CD8-positive, alpha-beta memory T cell (primary cell): ENCODE results near the gene OSGIN1. TPM values are rescaled to one million over a fixed set of nuclear protein-coding genes. Genes with fewer than 3 reads are reported as not detected.

Experiments used
- CTCF ChIA-PET: fragments of 350-600 bp; sonication (Branson Sonifier 250); formaldehyde crosslinking; loops from one replicate; lab custom pipeline; 2021; ENCODE audit warnings: antibody characterized with exemption; lab: Charles Lee
- POLR2A ChIA-PET: fragments of 350-600 bp; sonication (Branson Sonifier 250); formaldehyde crosslinking; loops from one replicate; lab custom pipeline; 2021; ENCODE audit warnings: antibody characterized with exemption; lab: Charles Lee
- DNase-seq, 5 donors: peaks; one replicate each; pipeline versions ENCODE4 v3.0.0 to v3.0.0-alpha.2; 2020 to 2022; ENCODE audit warnings: mixed read lengths in 1 of 5
- H3K27ac ChIP-seq: one replicate; pipeline ENCODE4 v1.7.0; 2013; ENCODE audit warnings: low read depth, mild to moderate bottlenecking, low read length, moderate library complexity
- H3K27me3 ChIP-seq: 2 replicates; pipeline ENCODE4 v1.7.0; 2013; ENCODE audit warnings: low read length, mild to moderate bottlenecking; ENCODE audit not compliant: insufficient read depth, poor library complexity, severe bottlenecking
- H3K36me3 ChIP-seq: 2 replicates; pipeline ENCODE4 v1.7.0; 2013; ENCODE audit warnings: mild to moderate bottlenecking, low read length, moderate library complexity; ENCODE audit not compliant: insufficient read depth
- H3K4me1 ChIP-seq: 2 replicates; pipeline ENCODE4 v1.7.0; 2013; ENCODE audit warnings: mild to moderate bottlenecking, low read length, moderate library complexity; ENCODE audit not compliant: insufficient read depth
- H3K4me3 ChIP-seq: 2 replicates; pipeline ENCODE4 v1.7.0; 2013; ENCODE audit warnings: mild to moderate bottlenecking, low read length
- H3K9me3 ChIP-seq: 2 replicates; pipeline ENCODE4 v1.7.0; 2013; ENCODE audit warnings: mild to moderate bottlenecking, low read length
- H3K27ac Mint-ChIP-seq, 8 donors: one replicate each; pipeline ENCODE4 v1.8.0; 2020 to 2021; ENCODE audit warnings: mixed read lengths in 8 of 8, mild to moderate bottlenecking in 6 of 8, inconsistent platforms in 3 of 8, moderate library complexity in 3 of 8
- H3K27me3 Mint-ChIP-seq, 2 donors: one replicate each; pipeline ENCODE4 v1.8.0; 2020 to 2021; ENCODE audit warnings: mixed read lengths in 2 of 2, mild to moderate bottlenecking in 1 of 2, moderate library complexity in 1 of 2
- H3K36me3 Mint-ChIP-seq, 3 donors: one replicate each; pipeline ENCODE4 v1.8.0; 2020 to 2021; ENCODE audit warnings: mixed read lengths in 3 of 3, inconsistent platforms in 1 of 3, mild to moderate bottlenecking in 1 of 3
- H3K4me1 Mint-ChIP-seq, 3 donors: one replicate each; pipeline ENCODE4 v1.8.0; 2020 to 2021; ENCODE audit warnings: mixed read lengths in 3 of 3, inconsistent platforms in 1 of 3, mild to moderate bottlenecking in 1 of 3
- H3K4me3 Mint-ChIP-seq, 7 donors: one replicate each; pipeline ENCODE4 v1.8.0; 2020 to 2021; ENCODE audit warnings: mixed read lengths in 7 of 7, mild to moderate bottlenecking in 6 of 7, moderate library complexity in 4 of 7, inconsistent platforms in 2 of 7
- H3K9me3 Mint-ChIP-seq, 5 donors: one replicate each; pipeline ENCODE4 v1.8.0; 2020 to 2022; ENCODE audit warnings: mixed read lengths in 5 of 5, mild to moderate bottlenecking in 3 of 5, moderate library complexity in 2 of 5, inconsistent platforms in 1 of 5
- polyA plus RNA-seq: library from polyadenylated mRNA; unstranded; fragments of 300-500 nt; fragmentation: Illumina TruSeq; gene quantifications from one replicate; pipeline ENCODE4 v1.2.3, GENCODE V29; 2021
- total RNA-seq, 2 experiments: library from RNA; stranded (reverse); gene quantifications; one replicate each; pipeline ENCODE4 v1.2.3, GENCODE V29; 2021

The OSGIN1 gene
- total and polyA plus RNA-seq, 3 experiments from 2014 or later, result 0.21 to 0.86 (median 0.83) TPM

DNA sequence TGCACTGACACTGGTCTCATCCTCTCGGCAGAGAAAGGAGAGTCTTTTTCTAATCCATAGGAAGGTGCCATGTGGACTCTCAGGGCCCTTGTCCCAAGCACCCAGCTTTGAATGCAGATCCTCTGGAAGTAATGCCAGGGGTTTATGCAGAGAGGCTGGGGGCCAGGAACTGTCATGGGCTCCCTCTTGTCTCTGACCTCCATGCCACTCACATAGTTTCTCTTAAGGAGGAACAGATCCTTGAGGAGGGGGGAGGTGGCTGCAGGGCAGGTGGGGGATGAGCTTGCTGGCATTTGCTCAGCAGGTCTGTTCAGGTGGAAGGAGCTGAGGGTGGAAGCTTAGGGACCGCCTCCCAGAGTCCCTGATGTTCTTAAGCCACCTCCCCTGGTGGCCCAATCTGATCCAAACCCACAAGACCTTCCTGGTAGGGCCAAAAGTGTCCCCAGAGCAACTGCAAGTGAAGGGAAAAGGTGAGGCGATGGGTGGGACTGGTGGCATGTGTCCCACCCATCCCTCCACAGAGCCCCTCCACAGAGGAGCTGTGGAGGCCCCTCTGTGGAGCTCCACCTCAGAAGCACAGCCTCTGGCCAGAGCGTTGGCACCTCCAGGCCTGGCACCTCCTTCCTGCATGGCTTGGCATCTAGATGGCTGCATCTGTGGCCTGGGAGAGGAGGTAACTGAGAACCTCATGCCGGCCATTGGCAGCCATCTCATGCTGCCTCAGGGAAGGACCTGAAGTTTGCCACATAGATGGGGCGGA lies 24.2 kb downstream of the OSGIN1 start:
- ChIA-PET POLR2A (no interaction called here), CTCF (no interaction called here)
- Mint-ChIP-seq H3K36me3 (peaks cover 0 to 2% (median 0%) of the 10 kb centered on the region in 3 donors), H3K27ac (no peak overlapping the region), H3K27me3 (peaks cover 4 to 8% of the 10 kb centered on the region in 2 donors), H3K9me3 (peaks cover 0 to 4% (median 0%) of the 10 kb centered on the region in 5 donors), H3K4me3 (no peak overlapping the region), H3K4me1 (no peaks in the 10 kb centered on the region)
- H3K4me1 ChIP-seq, result no peaks in the 10 kb centered on the region
- H3K27me3 ChIP-seq, result no peaks in the 10 kb centered on the region
- no peak overlapping the region for H3K27ac ChIP-seq
- no peak overlapping the region for H3K4me3 ChIP-seq
- no peaks in the 10 kb centered on the region for H3K36me3 ChIP-seq
- peak in 1 of 5 donors; percentile 27 for DNase-seq
- no peaks in the 10 kb centered on the region for H3K9me3 ChIP-seq

DNA sequence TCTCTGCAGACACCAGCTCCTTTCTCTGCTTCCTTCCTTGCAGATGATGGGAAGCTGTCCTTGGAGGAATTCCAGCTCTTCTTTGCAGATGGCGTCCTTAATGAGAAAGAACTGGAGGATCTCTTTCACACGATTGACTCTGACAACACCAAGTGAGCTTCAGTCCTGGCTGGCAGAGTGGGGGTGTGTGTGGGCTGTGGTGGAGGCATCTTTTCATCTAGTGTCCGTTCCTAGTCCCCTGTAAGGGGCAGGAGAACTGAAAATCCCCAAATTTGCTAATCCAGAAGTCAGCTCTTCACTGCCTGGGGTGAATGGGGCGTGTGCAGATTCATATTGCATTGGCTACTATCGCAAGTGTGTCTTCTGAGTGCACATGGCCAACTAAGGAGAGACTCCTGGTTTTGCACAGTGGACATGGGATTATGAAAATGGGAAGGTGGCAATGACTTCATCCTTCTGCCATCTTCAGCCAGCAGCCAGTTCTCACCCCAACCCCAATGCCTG lies 25.4 kb downstream of the OSGIN1 start:
- H3K27ac ChIP-seq, result no peak overlapping the region
- H3K27me3 ChIP-seq, result no peaks in the 10 kb centered on the region
- Mint-ChIP-seq H3K27ac (no peak overlapping the region), H3K9me3 (peaks cover 0 to 4% (median 0%) of the 10 kb centered on the region in 5 donors), H3K4me3 (no peak overlapping the region), H3K4me1 (no peaks in the 10 kb centered on the region), H3K36me3 (peaks cover 0 to 2% (median 0%) of the 10 kb centered on the region in 3 donors), H3K27me3 (peaks cover 3 to 8% of the 10 kb centered on the region in 2 donors)
- H3K9me3 ChIP-seq, result no peaks in the 10 kb centered on the region
- no peak overlapping the region for H3K4me3 ChIP-seq
- ChIA-PET POLR2A (no interaction called here), CTCF (no interaction called here)
- no peaks in the 10 kb centered on the region for H3K4me1 ChIP-seq
- no peak for DNase-seq
- H3K36me3 ChIP-seq, result no peaks in the 10 kb centered on the region

- Histone ChIP-seq H3K4me1 (no peaks in the 10 kb centered on the region), H3K27me3 (no peaks in the 10 kb centered on the region), H3K4me3 (no peak overlapping the region), H3K9me3 (no peaks in the 10 kb centered on the region), H3K27ac (no peak overlapping the region), H3K36me3 (no peaks in the 10 kb centered on the region)
- H3K4me3 Mint-ChIP-seq, result no peak overlapping the region
- peaks cover 0 to 2% (median 0%) of the 10 kb centered on the region in 3 donors for H3K36me3 Mint-ChIP-seq
- peak in 1 of 5 donors; percentile 10 for DNase-seq
- ChIA-PET POLR2A (no interaction called here), CTCF (no interaction called here)
- H3K4me1 Mint-ChIP-seq, result no peaks in the 10 kb centered on the region
- H3K27me3 Mint-ChIP-seq, result peaks cover 3 to 8% of the 10 kb centered on the region in 2 donors
- H3K27ac Mint-ChIP-seq, result no peak overlapping the region
- peaks cover 0 to 4% (median 0%) of the 10 kb centered on the region in 5 donors for H3K9me3 Mint-ChIP-seq
Observed at GRCh38 chr16:83979441-83979840, 26.4 kb downstream of the OSGIN1 start.

GRCh38 chr16:83980794-83981193 lies 27.8 kb downstream of the OSGIN1 start:
- no peaks in the 10 kb centered on the region for H3K9me3 ChIP-seq
- ChIA-PET CTCF (no interaction called here), POLR2A (no interaction called here)
- no peaks in the 10 kb centered on the region for H3K27me3 ChIP-seq
- peaks cover 0 to 2% (median 0%) of the 10 kb centered on the region in 3 donors for H3K36me3 Mint-ChIP-seq
- H3K9me3 Mint-ChIP-seq, result peaks cover 0 to 4% (median 0%) of the 10 kb centered on the region in 5 donors
- no peaks in the 10 kb centered on the region for H3K4me1 Mint-ChIP-seq
- H3K27me3 Mint-ChIP-seq, result peaks cover 3 to 5% of the 10 kb centered on the region in 2 donors
- no peak overlapping the region for H3K4me3 ChIP-seq
- no peak overlapping the region for H3K27ac Mint-ChIP-seq
- no peak overlapping the region for H3K4me3 Mint-ChIP-seq
- DNase-seq, result peak in 1 of 5 donors; percentile 13
- H3K27ac ChIP-seq, result no peak overlapping the region
- H3K4me1 ChIP-seq, result no peaks in the 10 kb centered on the region
- no peaks in the 10 kb centered on the region for H3K36me3 ChIP-seq

- Mint-ChIP-seq H3K4me1 (no peaks in the 10 kb centered on the region), H3K27me3 (peaks cover 5% of the 10 kb centered on the region in 2 donors), H3K9me3 (peaks cover 0 to 4% (median 0%) of the 10 kb centered on the region in 5 donors), H3K27ac (no peak overlapping the region), H3K4me3 (no peak overlapping the region), H3K36me3 (peaks cover 0 to 2% (median 0%) of the 10 kb centered on the region in 3 donors)
- ChIA-PET POLR2A (no interaction called here), CTCF (no interaction called here)
- no peaks in the 10 kb centered on the region for H3K9me3 ChIP-seq
- peak in 1 of 5 donors; percentile 28 for DNase-seq
- H3K36me3 ChIP-seq, result no peaks in the 10 kb centered on the region
- H3K27ac ChIP-seq, result no peak overlapping the region
- H3K4me3 ChIP-seq, result no peak overlapping the region
- no peaks in the 10 kb centered on the region for H3K4me1 ChIP-seq
- no peaks in the 10 kb centered on the region for H3K27me3 ChIP-seq
Observed at GRCh38 chr16:83981799-83982198, 28.8 kb downstream of the OSGIN1 start.

DNA sequence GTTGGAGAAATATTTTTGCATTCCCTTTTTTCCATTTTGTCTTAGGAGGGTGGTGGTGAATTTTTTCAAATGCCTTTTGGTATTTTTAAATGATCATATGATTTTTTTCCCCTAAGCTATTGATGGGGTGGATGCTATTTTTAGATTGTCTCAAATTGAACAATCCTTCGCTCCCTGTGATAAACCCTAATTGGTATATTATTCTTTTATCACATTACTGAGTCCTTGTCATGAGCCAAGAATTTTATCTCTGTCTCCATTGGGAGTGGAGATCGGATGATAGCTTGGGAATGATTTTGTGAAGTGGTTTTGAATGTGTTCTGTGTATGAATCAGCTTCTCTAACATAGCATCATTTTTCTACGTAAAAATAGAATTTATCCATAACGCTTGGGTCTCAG lies 30.5 kb downstream of the OSGIN1 start:
- H3K27ac ChIP-seq, result no peak overlapping the region
- no peaks in the 10 kb centered on the region for H3K27me3 ChIP-seq
- H3K27me3 Mint-ChIP-seq, result peaks cover 1 to 5% of the 10 kb centered on the region in 2 donors
- no peak for DNase-seq
- no peak overlapping the region for H3K4me3 ChIP-seq
- no peak overlapping the region for H3K27ac Mint-ChIP-seq
- peaks cover 0 to 4% (median 0%) of the 10 kb centered on the region in 5 donors for H3K9me3 Mint-ChIP-seq
- H3K9me3 ChIP-seq, result no peaks in the 10 kb centered on the region
- peaks cover 0 to 2% (median 0%) of the 10 kb centered on the region in 3 donors for H3K36me3 Mint-ChIP-seq
- no peaks in the 10 kb centered on the region for H3K36me3 ChIP-seq
- CTCF ChIA-PET, result no interaction called here
- H3K4me1 ChIP-seq, result no peaks in the 10 kb centered on the region
- POLR2A ChIA-PET, result no interaction called here
- H3K4me1 Mint-ChIP-seq, result no peaks in the 10 kb centered on the region
- H3K4me3 Mint-ChIP-seq, result no peak overlapping the region

GRCh38 chr16:83989300-83989699 lies 36.3 kb downstream of the OSGIN1 start:
- Histone ChIP-seq H3K27ac (no peak overlapping the region), H3K9me3 (no peaks in the 10 kb centered on the region), H3K4me3 (no peak overlapping the region), H3K4me1 (no peaks in the 10 kb centered on the region), H3K27me3 (peaks cover 10% of the 10 kb centered on the region), H3K36me3 (no peaks in the 10 kb centered on the region)
- H3K4me1 Mint-ChIP-seq, result no peaks in the 10 kb centered on the region
- CTCF ChIA-PET, result no interaction called here
- H3K36me3 Mint-ChIP-seq, result no peaks in the 10 kb centered on the region
- POLR2A ChIA-PET, result no interaction called here
- H3K27me3 Mint-ChIP-seq, result peaks cover 11 to 39% of the 10 kb centered on the region in 2 donors
- DNase-seq, result no peak
- H3K27ac Mint-ChIP-seq, result no peak overlapping the region
- H3K9me3 Mint-ChIP-seq, result no peaks in the 10 kb centered on the region
- H3K4me3 Mint-ChIP-seq, result no peak overlapping the region

- Mint-ChIP-seq H3K4me1 (peaks cover 0 to under 1% (median 0%) of the 10 kb centered on the region in 3 donors), H3K27me3 (peaks cover 12 to 47% of the 10 kb centered on the region in 2 donors), H3K4me3 (no peak overlapping the region), H3K27ac (no peak overlapping the region), H3K36me3 (no peaks in the 10 kb centered on the region), H3K9me3 (no peaks in the 10 kb centered on the region)
- Histone ChIP-seq H3K9me3 (no peaks in the 10 kb centered on the region), H3K27ac (no peak overlapping the region), H3K36me3 (no peaks in the 10 kb centered on the region), H3K27me3 (peaks cover 10% of the 10 kb centered on the region), H3K4me1 (no peaks in the 10 kb centered on the region), H3K4me3 (no peak overlapping the region)
- ChIA-PET POLR2A (no interaction called here), CTCF (no interaction called here)
- no peak for DNase-seq
Observed at GRCh38 chr16:83990492-83990891, 37.5 kb downstream of the OSGIN1 start.
